ENCODE results near the gene THAP10.
"Not testable (repeated sequence)": the region's sequence is repeated elsewhere in the genome, so short reads cannot be mapped to it uniquely, and the experiment has no call there.

THAP10 gene

GRCh38 chr15:70859322-70859908 is 32.8 kb downstream of the THAP10 start:
- Histone ChIP-seq H3K9me3 (ENCODE audit: control insufficient read depth, low read length) (no peaks in the 10 kb centered on the region), H3K36me3 (ENCODE audit: control insufficient read depth in 1 of 2, insufficient read depth in 2 of 2, low read depth in 1 of 2, low read length in 2 of 2) (no peaks in the 10 kb centered on the region), H3K9ac (ENCODE audit: low read length) (no peak overlapping the region), H3K27ac (ENCODE audit: low read length, poor library complexity, severe bottlenecking) (no peak overlapping the region), H2BK15ac (ENCODE audit: low read depth, poor library complexity, severe bottlenecking) (no peak overlapping the region), H3K18ac (ENCODE audit: low read depth in 1 of 2, low read length in 2 of 2) (peak overlapping the region in 1 of 2 experiments; percentile 50), H2BK12ac (ENCODE audit: low read length in 2 of 2) (peak overlapping the region in 1 of 2 experiments; percentile 39), H3K4me1 (ENCODE audit: control insufficient read depth, insufficient read depth, low read depth, low read length) (peaks cover 10% of the 10 kb centered on the region), H3K14ac (ENCODE audit: low read length in 2 of 2) (peak overlapping the region in 1 of 2 experiments; percentile 53), H3K27me3 (ENCODE audit: control insufficient read depth in 1 of 2, insufficient read depth in 1 of 2, low read length in 2 of 2) (no peaks in the 10 kb centered on the region), H3K4ac (ENCODE audit: low read depth in 1 of 2, low read length in 2 of 2) (no peak overlapping the region), H2BK120ac (ENCODE audit: low read depth, low read length) (no peak overlapping the region), H4K91ac (ENCODE audit: low read length) (no peak overlapping the region), H3K4me2 (ENCODE audit: low read length, poor library complexity, severe bottlenecking) (no peak overlapping the region), H3K4me3 (ENCODE audit: insufficient read depth in 1 of 2, low read depth in 1 of 2, low read length in 2 of 2) (no peak overlapping the region), H2AFZ (ENCODE audit: low read depth, low read length) (no peak overlapping the region), H4K8ac (ENCODE audit: low read length) (no peak overlapping the region), H2BK5ac (ENCODE audit: low read depth, low read length, poor library complexity, severe bottlenecking) (no peak overlapping the region), H2AK5ac (ENCODE audit: low read length, severe bottlenecking) (no peak overlapping the region), H3K79me1 (replicated peaks; ENCODE audit: low read length, poor library complexity, severe bottlenecking) (peaks cover 2% of the 10 kb centered on the region), H3K23ac (ENCODE audit: low read length in 2 of 2) (no peak overlapping the region)
- DNase-seq, result no peak
- WGBS, result 96% methylated on average over 14 of the region's 14 CpGs

- Histone ChIP-seq H3K18ac (ENCODE audit: low read depth in 1 of 2, low read length in 2 of 2) (peak overlapping the region in 1 of 2 experiments; percentile 44), H2BK15ac (ENCODE audit: low read depth, poor library complexity, severe bottlenecking) (peak overlapping the region; percentile 91), H2BK12ac (ENCODE audit: low read length in 2 of 2) (peak overlapping the region in 1 of 2 experiments; percentile 63)
- WGBS, result over 99% methylated on average over 8 of the region's 9 CpGs
- H3K9me3 ChIP-seq (ENCODE audit: control insufficient read depth, low read length); H2BK120ac ChIP-seq (ENCODE audit: low read depth, low read length); H3K36me3 ChIP-seq (ENCODE audit: control insufficient read depth in 1 of 2, insufficient read depth in 2 of 2, low read depth in 1 of 2, low read length in 2 of 2); H3K27ac ChIP-seq (ENCODE audit: low read length, poor library complexity, severe bottlenecking); H4K8ac ChIP-seq (ENCODE audit: low read length); H3K79me1 ChIP-seq (replicated peaks; ENCODE audit: low read length, poor library complexity, severe bottlenecking); H3K4ac ChIP-seq (ENCODE audit: low read depth in 1 of 2, low read length in 2 of 2); H3K4me3 ChIP-seq (ENCODE audit: insufficient read depth in 1 of 2, low read depth in 1 of 2, low read length in 2 of 2); H3K4me2 ChIP-seq (ENCODE audit: low read length, poor library complexity, severe bottlenecking); H2BK5ac ChIP-seq (ENCODE audit: low read depth, low read length, poor library complexity, severe bottlenecking); H2AK5ac ChIP-seq (ENCODE audit: low read length, severe bottlenecking); DNase-seq; H3K23ac ChIP-seq (ENCODE audit: low read length in 2 of 2); H4K91ac ChIP-seq (ENCODE audit: low read length); H3K14ac ChIP-seq (ENCODE audit: low read length in 2 of 2); H3K27me3 ChIP-seq (ENCODE audit: control insufficient read depth in 1 of 2, insufficient read depth in 1 of 2, low read length in 2 of 2); H3K9ac ChIP-seq (ENCODE audit: low read length); H2AFZ ChIP-seq (ENCODE audit: low read depth, low read length); H3K4me1 ChIP-seq (ENCODE audit: control insufficient read depth, insufficient read depth, low read depth, low read length): not testable (repeated sequence)
These were observed 33.5 kb downstream of the THAP10 start for GRCh38 chr15:70858614-70859321.

- no peak overlapping the region for H2BK120ac ChIP-seq (ENCODE audit: low read depth, low read length)
- peaks cover 2% of the 10 kb centered on the region for H3K79me1 ChIP-seq (replicated peaks; ENCODE audit: low read length, poor library complexity, severe bottlenecking)
- H4K8ac ChIP-seq (ENCODE audit: low read length), result no peak overlapping the region
- H2AK5ac ChIP-seq (ENCODE audit: low read length, severe bottlenecking), result peak overlapping the region; percentile 27
- no peak overlapping the region for H2AFZ ChIP-seq (ENCODE audit: low read depth, low read length)
- H3K9ac ChIP-seq (ENCODE audit: low read length), result peak overlapping the region; percentile 79
- peak overlapping the region in 1 of 2 experiments; percentile 1 for H3K4me3 ChIP-seq (ENCODE audit: insufficient read depth in 1 of 2, low read depth in 1 of 2, low read length in 2 of 2)
- DNase-seq, result no peak
- H3K4ac ChIP-seq (ENCODE audit: low read depth in 1 of 2, low read length in 2 of 2), result no peak overlapping the region
- no peak overlapping the region for H4K91ac ChIP-seq (ENCODE audit: low read length)
- no peak overlapping the region for H2BK15ac ChIP-seq (ENCODE audit: low read depth, poor library complexity, severe bottlenecking)
- whole genome bisulfite sequencing, result 93% methylated on average over 2 of the region's 3 CpGs
- no peak overlapping the region for H2BK5ac ChIP-seq (ENCODE audit: low read depth, low read length, poor library complexity, severe bottlenecking)
- H3K9me3 ChIP-seq (ENCODE audit: control insufficient read depth, low read length), result no peaks in the 10 kb centered on the region
- H3K4me1 ChIP-seq (ENCODE audit: control insufficient read depth, insufficient read depth, low read depth, low read length), result peaks cover 7% of the 10 kb centered on the region
- no peak overlapping the region for H3K4me2 ChIP-seq (ENCODE audit: low read length, poor library complexity, severe bottlenecking)
- no peaks in the 10 kb centered on the region for H3K36me3 ChIP-seq (ENCODE audit: control insufficient read depth in 1 of 2, insufficient read depth in 2 of 2, low read depth in 1 of 2, low read length in 2 of 2)
- peak overlapping the region in 1 of 2 experiments; percentile 24 for H3K18ac ChIP-seq (ENCODE audit: low read depth in 1 of 2, low read length in 2 of 2)
- no peaks in the 10 kb centered on the region for H3K27me3 ChIP-seq (ENCODE audit: control insufficient read depth in 1 of 2, insufficient read depth in 1 of 2, low read length in 2 of 2)
- no peak overlapping the region for H3K23ac ChIP-seq (ENCODE audit: low read length in 2 of 2)
- no peak overlapping the region for H3K27ac ChIP-seq (ENCODE audit: low read length, poor library complexity, severe bottlenecking)
- H2BK12ac ChIP-seq (ENCODE audit: low read length in 2 of 2), result no peak overlapping the region
- H3K14ac ChIP-seq (ENCODE audit: low read length in 2 of 2), result no peak overlapping the region
These were observed 34.5 kb downstream of the THAP10 start for GRCh38 chr15:70857562-70858285.
